Smooth muscle cell (in vitro differentiated cells): ENCODE measurements around the gene HIVEP3. TPM values are rescaled to one million over a fixed set of nuclear protein-coding genes. Genes with fewer than 3 reads are reported as not detected.

Source experiments
- DNase-seq: peaks from one replicate; lab custom pipeline; 2025; ENCODE audit not compliant: unreplicated experiment; lab: John Stamatoyannopoulos, UW
- H2AFZ ChIP-seq: fragments of 200-600 bp; sonication (generic); 2 replicates; pipeline ENCODE4 v1.6.0; 2016; ENCODE audit warnings: antibody characterized with exemption, low read depth, mild to moderate bottlenecking
- H3F3A ChIP-seq: fragments of 200-600 bp; sonication (generic); 2 replicates; pipeline ENCODE4 v1.6.0; 2017; ENCODE audit warnings: antibody characterized with exemption, low read depth
- H3K27ac ChIP-seq: fragments of 200-600 bp; sonication (generic); 2 replicates; pipeline ENCODE4 v1.5.1; 2016; ENCODE audit warnings: low read depth, mild to moderate bottlenecking
- H3K27me3 ChIP-seq: fragments of 200-600 bp; sonication (generic); 2 replicates; pipeline ENCODE4 v1.6.1; 2016; ENCODE audit warnings: low read depth, mild to moderate bottlenecking
- H3K36me3 ChIP-seq: fragments of 200-600 bp; sonication (generic); 2 replicates; pipeline ENCODE4 v1.5.1; 2016; ENCODE audit warnings: low read depth
- H3K4me1 ChIP-seq: fragments of 200-600 bp; sonication (generic); 2 replicates; pipeline ENCODE4 v1.5.1; 2016; ENCODE audit warnings: low read depth
- H3K4me2 ChIP-seq: fragments of 200-600 bp; sonication (generic); 2 replicates; pipeline ENCODE4 v1.6.0; 2016; ENCODE audit warnings: mild to moderate bottlenecking
- H3K4me3 ChIP-seq: fragments of 200-600 bp; sonication (generic); 2 replicates; pipeline ENCODE4 v1.5.1; 2016; ENCODE audit warnings: mild to moderate bottlenecking
- H3K79me2 ChIP-seq: fragments of 200-600 bp; sonication (generic); 2 replicates; pipeline ENCODE4 v1.6.0; 2016; ENCODE audit warnings: low read depth, mild to moderate bottlenecking
- H3K9ac ChIP-seq: fragments of 200-600 bp; sonication (generic); 2 replicates; pipeline ENCODE4 v1.6.0; 2016; ENCODE audit warnings: low read depth
- H3K9me3 ChIP-seq: fragments of 200-600 bp; sonication (generic); replicated peaks from 2 replicates; pipeline ENCODE4 v1.5.1; 2016; ENCODE audit warnings: low read depth
- H4K20me1 ChIP-seq: fragments of 200-600 bp; sonication (generic); 2 replicates; pipeline ENCODE4 v1.6.0; 2016; ENCODE audit warnings: low read depth
- WGBS: methylation state at CpG from one replicate; pipeline ENCODE4 v1.1.7; 2016; ENCODE audit warnings: low lambda C conversion rate; 5-methylcytosine and 5-hydroxymethylcytosine counted together
- polyA plus RNA-seq: library from polyadenylated mRNA; unstranded; fragments of >200 nt; fragmentation: Nextera tagmentation; extraction: Ambion mirVana; gene quantifications from 2 replicates; pipeline ENCODE4 v1.2.1, GENCODE V29; 2016
- total RNA-seq: library from RNA; depleted of rRNA; stranded (reverse); fragments of >200 nt; gene quantifications from 2 replicates; pipeline ENCODE4 v1.2.3, GENCODE V29; 2014
- TF ChIP-seq, protein P1 (sequence below): fragments of 200-600 bp; sonication (generic); IDR thresholded peaks from 2 replicates; pipeline ENCODE4 v1.5.1; 2017; ENCODE audit warnings: borderline replicate concordance, mild to moderate bottlenecking, antibody characterized with exemption; ENCODE audit not compliant: insufficient read depth, poor library complexity, severe bottlenecking

Gene HIVEP3
- total and polyA plus RNA-seq, 2 experiments from 2014 or later = 2.1 to 6.4 TPM

DNA sequence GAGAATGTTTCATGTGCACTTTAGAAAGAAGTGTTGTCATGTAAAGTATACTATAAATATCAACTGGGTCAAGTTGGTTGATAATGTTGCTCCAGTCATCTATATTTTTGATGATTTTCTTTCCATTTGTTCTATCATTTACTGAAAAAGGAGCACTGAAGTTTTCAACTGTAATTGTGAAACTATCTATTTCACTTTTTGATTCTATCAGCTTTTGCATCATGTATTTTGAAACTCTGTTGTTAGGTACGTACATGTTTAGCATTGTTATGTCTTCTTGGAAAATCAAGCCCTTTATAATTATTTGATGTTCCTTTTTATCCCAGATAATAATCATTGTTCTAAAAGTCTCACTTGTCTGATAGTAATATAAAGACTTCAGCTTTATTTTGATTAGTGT is 14.4 kb upstream of the HIVEP3 start:
- Histone ChIP-seq H3K9ac (no peak overlapping the region), H4K20me1 (no peaks in the 10 kb centered on the region), H3K9me3 (no peaks in the 10 kb centered on the region), H3K27ac (no peak overlapping the region), H3F3A (no peaks in the 10 kb centered on the region), H3K27me3 (peaks cover 19% of the 10 kb centered on the region), H2AFZ (no peak overlapping the region), H3K79me2 (no peaks in the 10 kb centered on the region), H3K36me3 (no peaks in the 10 kb centered on the region), H3K4me2 (no peak overlapping the region), H3K4me3 (no peak overlapping the region), H3K4me1 (no peaks in the 10 kb centered on the region)
- WGBS = 96% methylated on average over 1 of the region's 1 CpG
- TF ChIP-seq, protein P1, sequence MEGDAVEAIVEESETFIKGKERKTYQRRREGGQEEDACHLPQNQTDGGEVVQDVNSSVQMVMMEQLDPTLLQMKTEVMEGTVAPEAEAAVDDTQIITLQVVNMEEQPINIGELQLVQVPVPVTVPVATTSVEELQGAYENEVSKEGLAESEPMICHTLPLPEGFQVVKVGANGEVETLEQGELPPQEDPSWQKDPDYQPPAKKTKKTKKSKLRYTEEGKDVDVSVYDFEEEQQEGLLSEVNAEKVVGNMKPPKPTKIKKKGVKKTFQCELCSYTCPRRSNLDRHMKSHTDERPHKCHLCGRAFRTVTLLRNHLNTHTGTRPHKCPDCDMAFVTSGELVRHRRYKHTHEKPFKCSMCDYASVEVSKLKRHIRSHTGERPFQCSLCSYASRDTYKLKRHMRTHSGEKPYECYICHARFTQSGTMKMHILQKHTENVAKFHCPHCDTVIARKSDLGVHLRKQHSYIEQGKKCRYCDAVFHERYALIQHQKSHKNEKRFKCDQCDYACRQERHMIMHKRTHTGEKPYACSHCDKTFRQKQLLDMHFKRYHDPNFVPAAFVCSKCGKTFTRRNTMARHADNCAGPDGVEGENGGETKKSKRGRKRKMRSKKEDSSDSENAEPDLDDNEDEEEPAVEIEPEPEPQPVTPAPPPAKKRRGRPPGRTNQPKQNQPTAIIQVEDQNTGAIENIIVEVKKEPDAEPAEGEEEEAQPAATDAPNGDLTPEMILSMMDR = no peak
- no peak for DNase-seq

DNA sequence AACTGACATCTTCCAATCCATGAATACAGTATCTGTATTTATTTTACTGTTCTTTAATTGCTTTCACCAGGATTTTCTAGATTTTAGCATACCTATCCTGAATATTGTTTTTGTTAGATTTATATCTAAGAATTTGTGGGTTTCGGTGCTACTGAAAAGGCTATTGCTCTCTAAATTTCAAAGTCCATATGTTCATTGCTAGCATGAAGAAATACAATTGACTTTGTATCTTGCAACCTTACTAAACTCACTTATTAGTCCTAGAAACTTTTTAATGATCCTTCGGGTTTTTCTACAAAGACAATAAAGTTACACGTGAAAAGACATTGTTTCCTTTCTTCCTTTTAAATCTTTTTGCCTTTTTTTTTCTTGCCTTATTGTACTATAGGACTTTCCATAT is 12.9 kb upstream of the HIVEP3 start:
- Histone ChIP-seq H3K36me3 (no peaks in the 10 kb centered on the region), H2AFZ (no peak overlapping the region), H3K9ac (no peak overlapping the region), H3F3A (no peaks in the 10 kb centered on the region), H4K20me1 (no peaks in the 10 kb centered on the region), H3K79me2 (no peaks in the 10 kb centered on the region), H3K4me2 (no peak overlapping the region), H3K4me3 (no peak overlapping the region), H3K9me3 (no peaks in the 10 kb centered on the region), H3K4me1 (no peaks in the 10 kb centered on the region), H3K27me3 (peaks cover 19% of the 10 kb centered on the region), H3K27ac (no peak overlapping the region)
- 84% methylated on average over 3 of the region's 3 CpGs for WGBS
- TF ChIP-seq, protein P1 = no peak
- no peak for DNase-seq

DNA sequence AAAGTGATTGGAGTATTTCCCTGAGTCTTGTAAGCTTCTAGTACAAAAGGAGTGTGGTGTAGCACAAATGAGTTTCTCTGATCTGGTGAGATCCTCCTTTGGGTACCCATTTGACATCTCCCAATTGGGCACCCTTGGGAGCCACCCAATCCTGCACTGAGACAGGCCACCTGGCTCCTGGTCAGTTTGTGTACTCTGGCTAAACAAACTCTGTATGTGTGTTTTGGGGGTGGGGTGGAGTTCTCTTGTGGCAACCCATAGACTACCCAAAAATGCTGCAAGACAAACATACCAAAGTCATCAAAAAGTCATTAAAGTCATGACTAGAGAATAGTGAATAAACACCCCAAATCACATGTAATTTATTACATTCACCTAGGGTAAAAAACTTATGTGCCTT is 8.4 kb upstream of the HIVEP3 start:
- no peak overlapping the region for H3K9ac ChIP-seq
- H3K4me1 ChIP-seq = no peaks in the 10 kb centered on the region
- no peak overlapping the region for H3K4me2 ChIP-seq
- H4K20me1 ChIP-seq = no peaks in the 10 kb centered on the region
- H3K9me3 ChIP-seq = no peaks in the 10 kb centered on the region
- TF ChIP-seq, protein P1 = no peak
- H3K79me2 ChIP-seq = no peaks in the 10 kb centered on the region
- no peaks in the 10 kb centered on the region for H3F3A ChIP-seq
- no peak for DNase-seq
- H3K27ac ChIP-seq = no peak overlapping the region
- no peak overlapping the region for H3K4me3 ChIP-seq
- no peak overlapping the region for H2AFZ ChIP-seq
- no peaks in the 10 kb centered on the region for H3K36me3 ChIP-seq
- H3K27me3 ChIP-seq = peaks cover 15% of the 10 kb centered on the region

DNA sequence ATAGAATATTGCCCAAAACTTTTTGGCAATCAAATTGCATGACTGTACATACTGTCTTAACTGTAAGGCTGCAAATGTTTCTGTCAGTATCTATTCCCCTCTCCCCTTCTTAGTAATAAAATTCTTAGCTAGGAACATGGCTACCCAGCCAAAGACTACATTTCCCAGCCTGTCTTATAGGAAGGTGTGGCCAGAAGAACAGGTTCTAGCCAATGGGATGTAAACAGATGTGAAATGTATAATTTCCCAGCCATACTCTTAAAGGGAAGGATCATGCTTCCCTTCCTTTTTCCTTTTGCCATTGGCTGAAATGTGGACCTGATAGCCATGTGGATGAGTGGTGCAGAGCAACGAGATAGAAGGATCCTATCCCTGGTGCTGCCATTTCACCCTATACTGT is 7.0 kb upstream of the HIVEP3 start:
- no peak overlapping the region for H3K9ac ChIP-seq
- no peaks in the 10 kb centered on the region for H3F3A ChIP-seq
- no peak for DNase-seq
- H3K4me2 ChIP-seq = no peak overlapping the region
- no peak overlapping the region for H3K27ac ChIP-seq
- TF ChIP-seq, protein P1 = no peak
- peaks cover 5% of the 10 kb centered on the region for H3K27me3 ChIP-seq
- no peaks in the 10 kb centered on the region for H3K4me1 ChIP-seq
- H3K79me2 ChIP-seq = no peaks in the 10 kb centered on the region
- no peaks in the 10 kb centered on the region for H3K9me3 ChIP-seq
- no peak overlapping the region for H3K4me3 ChIP-seq
- no peaks in the 10 kb centered on the region for H4K20me1 ChIP-seq
- no peaks in the 10 kb centered on the region for H3K36me3 ChIP-seq
- WGBS = 75% methylated on average over 1 of the region's 1 CpG
- no peak overlapping the region for H2AFZ ChIP-seq
